Mucosa of rectum (tissue), 2 donors: Measurements from ENCODE around the gene PCDH9.

Experiments used
- H3K27ac ChIP-seq, 2 donors: one replicate each; pipeline ENCODE4 v1.7.0; 2013; ENCODE audit warnings: inconsistent platforms in 2 of 2, low read depth in 2 of 2, low read length in 2 of 2
- H3K27me3 ChIP-seq, 2 donors: one replicate each; pipeline ENCODE4 v1.7.0; 2013; ENCODE audit warnings: low read length in 2 of 2; ENCODE audit not compliant: control insufficient read depth in 2 of 2, insufficient read depth in 2 of 2
- H3K36me3 ChIP-seq, 2 donors: one replicate each; pipeline ENCODE4 v1.7.0; 2013; ENCODE audit warnings: low read length in 2 of 2; ENCODE audit not compliant: control insufficient read depth in 2 of 2, insufficient read depth in 2 of 2
- H3K4me1 ChIP-seq, 2 donors: one replicate each; pipeline ENCODE4 v1.7.0; 2013; ENCODE audit warnings: low read length in 2 of 2, mild to moderate bottlenecking in 1 of 2; ENCODE audit not compliant: control insufficient read depth in 2 of 2, insufficient read depth in 2 of 2
- H3K4me3 ChIP-seq, 2 donors: one replicate each; pipeline ENCODE4 v1.7.0; 2013; ENCODE audit warnings: low read length in 2 of 2
- H3K9ac ChIP-seq, 2 donors: one replicate each; pipeline ENCODE4 v1.7.0; 2013; ENCODE audit warnings: low read length in 2 of 2, low read depth in 1 of 2, mild to moderate bottlenecking in 1 of 2
- H3K9me3 ChIP-seq, 2 donors: one replicate each; pipeline ENCODE4 v1.7.0; 2013; ENCODE audit warnings: low read length in 2 of 2; ENCODE audit not compliant: control insufficient read depth in 2 of 2
- donor health status: healthy.
- donor health status: Normal muscosa, but diverticular disease.

Gene PCDH9

DNA sequence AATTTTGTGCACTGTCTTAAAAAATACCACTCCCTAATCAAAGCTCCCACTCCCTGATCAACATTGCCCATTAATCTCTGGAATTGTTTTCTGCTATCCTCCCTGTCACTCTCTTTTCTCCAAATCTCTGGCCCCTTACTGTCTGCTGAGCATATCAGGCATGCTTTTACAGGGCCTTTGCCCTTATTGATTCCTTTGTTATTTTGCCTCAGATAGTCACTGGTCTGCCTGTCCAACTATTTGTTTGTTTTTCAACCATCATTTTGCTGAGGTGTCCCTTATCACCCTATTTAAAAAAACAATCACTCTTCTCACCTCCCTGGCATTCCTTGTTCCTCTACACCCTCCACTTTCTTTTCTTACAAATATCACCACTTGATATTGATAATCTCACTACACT is 153.0 kb downstream of the PCDH9 start:
- H3K27ac ChIP-seq, result no peak overlapping the region
- H3K4me3 ChIP-seq, result no peak overlapping the region
- H3K9me3 ChIP-seq, result no peaks in the 10 kb centered on the region
- no peak overlapping the region for H3K9ac ChIP-seq
- no peaks in the 10 kb centered on the region for H3K27me3 ChIP-seq
- no peaks in the 10 kb centered on the region for H3K4me1 ChIP-seq
- H3K36me3 ChIP-seq, result no peaks in the 10 kb centered on the region

DNA sequence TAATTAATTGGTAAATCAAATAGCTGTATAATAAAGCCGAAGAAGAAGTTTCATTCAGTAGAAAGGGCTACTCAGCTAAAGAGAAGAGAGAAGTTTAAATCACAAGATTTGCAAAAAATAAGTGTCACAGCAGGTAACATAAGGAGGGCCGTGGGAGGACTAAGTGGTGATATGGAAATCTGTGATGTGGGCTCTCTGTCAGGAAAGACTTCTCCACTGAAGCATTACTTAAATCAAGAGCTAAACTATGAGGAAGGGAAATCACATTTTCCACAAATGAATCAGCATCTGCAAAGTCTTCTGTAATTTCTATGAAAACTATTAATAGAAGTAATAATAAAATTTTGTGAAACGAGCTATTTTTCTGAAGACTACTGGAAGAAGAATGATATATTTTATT is 153.8 kb downstream of the PCDH9 start:
- Histone ChIP-seq H3K9ac (no peak overlapping the region), H3K36me3 (no peaks in the 10 kb centered on the region), H3K27me3 (no peaks in the 10 kb centered on the region), H3K27ac (no peak overlapping the region), H3K4me1 (no peaks in the 10 kb centered on the region), H3K4me3 (no peak overlapping the region), H3K9me3 (no peaks in the 10 kb centered on the region)

- Histone ChIP-seq H3K4me1 (no peaks in the 10 kb centered on the region), H3K27me3 (no peaks in the 10 kb centered on the region), H3K36me3 (no peaks in the 10 kb centered on the region), H3K9me3 (no peaks in the 10 kb centered on the region), H3K4me3 (no peak overlapping the region), H3K27ac (no peak overlapping the region), H3K9ac (no peak overlapping the region)
Observed at GRCh38 chr13:67075239-67075638, 154.9 kb downstream of the PCDH9 start.

GRCh38 chr13:67071918-67072598 is 158.1 kb downstream of the PCDH9 start:
- Histone ChIP-seq H3K9ac (no peak overlapping the region), H3K4me3 (no peak overlapping the region), H3K27me3 (no peaks in the 10 kb centered on the region), H3K4me1 (no peaks in the 10 kb centered on the region), H3K36me3 (no peaks in the 10 kb centered on the region), H3K27ac (no peak overlapping the region), H3K9me3 (no peaks in the 10 kb centered on the region)

- H3K27me3 ChIP-seq, result no peaks in the 10 kb centered on the region
- no peaks in the 10 kb centered on the region for H3K36me3 ChIP-seq
- no peak overlapping the region for H3K27ac ChIP-seq
- H3K9me3 ChIP-seq, result no peaks in the 10 kb centered on the region
- no peak overlapping the region for H3K4me3 ChIP-seq
- H3K4me1 ChIP-seq, result no peaks in the 10 kb centered on the region
- H3K9ac ChIP-seq, result no peak overlapping the region
Observed at GRCh38 chr13:67070306-67070705, 159.8 kb downstream of the PCDH9 start.

- no peaks in the 10 kb centered on the region for H3K4me1 ChIP-seq
- H3K27me3 ChIP-seq, result no peaks in the 10 kb centered on the region
- H3K36me3 ChIP-seq, result no peaks in the 10 kb centered on the region
- H3K9ac ChIP-seq, result no peak overlapping the region
- no peak overlapping the region for H3K27ac ChIP-seq
- H3K9me3 ChIP-seq, result no peaks in the 10 kb centered on the region
- H3K4me3 ChIP-seq, result no peak overlapping the region
Observed at GRCh38 chr13:67069117-67069767, 160.9 kb downstream of the PCDH9 start.

GRCh38 chr13:67064920-67065319 is 165.2 kb downstream of the PCDH9 start:
- H3K9ac ChIP-seq, result no peak overlapping the region
- no peaks in the 10 kb centered on the region for H3K4me1 ChIP-seq
- no peaks in the 10 kb centered on the region for H3K27me3 ChIP-seq
- H3K36me3 ChIP-seq, result no peaks in the 10 kb centered on the region
- no peak overlapping the region for H3K27ac ChIP-seq
- H3K9me3 ChIP-seq, result no peaks in the 10 kb centered on the region
- H3K4me3 ChIP-seq, result no peak overlapping the region

GRCh38 chr13:67063036-67063435 is 167.1 kb downstream of the PCDH9 start:
- Histone ChIP-seq H3K27ac (no peak overlapping the region), H3K4me3 (no peak overlapping the region), H3K9me3 (no peaks in the 10 kb centered on the region), H3K9ac (no peak overlapping the region), H3K27me3 (no peaks in the 10 kb centered on the region), H3K4me1 (no peaks in the 10 kb centered on the region), H3K36me3 (no peaks in the 10 kb centered on the region)

- Histone ChIP-seq H3K27ac (no peak overlapping the region), H3K27me3 (no peaks in the 10 kb centered on the region), H3K4me1 (no peaks in the 10 kb centered on the region), H3K9ac (no peak overlapping the region), H3K36me3 (no peaks in the 10 kb centered on the region), H3K9me3 (no peaks in the 10 kb centered on the region), H3K4me3 (no peak overlapping the region)
Observed at GRCh38 chr13:67062160-67062559, 168.0 kb downstream of the PCDH9 start.

- Histone ChIP-seq H3K4me1 (no peaks in the 10 kb centered on the region), H3K36me3 (no peaks in the 10 kb centered on the region), H3K9ac (no peak overlapping the region), H3K9me3 (no peaks in the 10 kb centered on the region), H3K4me3 (no peak overlapping the region), H3K27ac (no peak overlapping the region), H3K27me3 (no peaks in the 10 kb centered on the region)
Observed at GRCh38 chr13:67061750-67062149, 168.4 kb downstream of the PCDH9 start.
